ENCODE data around the gene SEC62. TPM values are rescaled to one million over a fixed set of nuclear protein-coding genes. Genes with fewer than 3 reads are reported as not detected.

SEC62 gene
- total RNA-seq, 1 experiment from 2014 or later = 58.5 TPM

DNA sequence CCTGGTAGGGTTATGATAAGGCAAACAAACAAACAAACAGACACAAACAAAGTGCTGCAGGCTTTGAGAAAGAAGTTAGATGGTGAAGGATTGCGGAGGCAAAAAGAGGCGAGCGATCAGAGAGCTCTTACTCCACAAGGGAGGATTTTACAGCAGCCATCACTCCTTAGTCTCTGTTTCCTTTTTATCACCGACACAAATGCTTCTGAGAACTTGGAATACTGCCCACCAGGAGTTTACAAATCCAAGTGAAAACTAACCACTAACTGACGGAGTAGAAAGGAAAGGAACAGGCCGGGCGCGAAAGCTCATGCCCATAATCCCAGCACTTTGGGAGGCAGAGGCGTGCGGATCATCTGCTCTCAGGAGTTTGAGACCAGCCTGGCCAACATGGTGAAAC is 35.6 kb downstream of the SEC62 start:
- no TSS peak for BruUV-seq (replicated peaks)
- H3K27ac Mint-ChIP-seq (ENCODE audit: low read depth, unreplicated experiment) = no peak overlapping the region

DNA sequence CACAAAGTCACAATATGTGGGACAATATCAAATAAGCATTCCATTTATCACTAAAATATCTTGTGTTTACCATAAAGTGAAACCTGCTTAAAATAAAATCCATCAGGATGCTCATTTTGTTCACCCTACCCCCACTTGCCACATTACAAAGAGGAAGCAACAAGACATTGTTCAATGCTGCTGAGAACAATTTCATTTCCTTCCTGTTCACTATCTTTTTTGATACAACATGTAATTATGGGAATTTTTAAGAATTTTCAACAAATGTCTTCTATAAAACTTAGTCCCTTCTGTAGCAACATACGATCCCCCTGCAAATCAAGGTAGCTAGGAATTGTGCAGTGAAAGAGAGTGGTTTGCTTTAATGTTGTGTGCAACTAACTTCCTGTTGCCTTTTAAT is 36.3 kb downstream of the SEC62 start:
- ChIA-PET CTCF (interaction anchor here (0.9 kb wide), 1 partner anchor 11 kb away, joined by 3 read pairs; no protein-coding TSS in a partner anchor), POLR2A (interaction anchor here (0.7 kb wide), 1 partner anchor 22 kb away, joined by 3 read pairs; no protein-coding TSS in a partner anchor)
- Mint-ChIP-seq H3K27me3 (ENCODE audit: insufficient read depth, unreplicated experiment) (no peaks in the 10 kb centered on the region), H3K36me3 (ENCODE audit: insufficient read depth, unreplicated experiment) (no peaks in the 10 kb centered on the region), H3K9me3 (ENCODE audit: unreplicated experiment) (no peaks in the 10 kb centered on the region), H3K27ac (ENCODE audit: low read depth, unreplicated experiment) (no peak overlapping the region), H3K4me1 (ENCODE audit: insufficient read depth, unreplicated experiment) (peaks cover 9% of the 10 kb centered on the region), H3K4me3 (ENCODE audit: unreplicated experiment) (no peak overlapping the region)
- BruUV-seq (replicated peaks) = no TSS peak
- TF ChIP-seq CTCF (IDR thresholded peaks at IDR 0.05; ENCODE audit: unreplicated experiment) = no peak
- intact Hi-C loops (cut with micrococcal nuclease) = no loop called here
- DNase-seq (ENCODE audit: unreplicated experiment) = no peak

More for the DNA sequence above, 35.6 kb downstream of the SEC62 start:
- POLR2A ChIA-PET = no interaction called here
- Mint-ChIP-seq H3K4me1 (ENCODE audit: insufficient read depth, unreplicated experiment) (peaks cover 7% of the 10 kb centered on the region), H3K4me3 (ENCODE audit: unreplicated experiment) (no peak overlapping the region), H3K36me3 (ENCODE audit: insufficient read depth, unreplicated experiment) (no peaks in the 10 kb centered on the region), H3K27me3 (ENCODE audit: insufficient read depth, unreplicated experiment) (no peaks in the 10 kb centered on the region), H3K9me3 (ENCODE audit: unreplicated experiment) (no peaks in the 10 kb centered on the region)
- TF ChIP-seq CTCF (IDR thresholded peaks at IDR 0.05; ENCODE audit: unreplicated experiment) = no peak
- CTCF ChIA-PET = interaction anchor here (0.6 to 0.9 kb wide), 2 partner anchors 12 to 1793 kb away, joined by 3 to 4 read pairs; no protein-coding TSS in a partner anchor
- intact Hi-C loops (cut with micrococcal nuclease) = no loop called here
- DNase-seq (ENCODE audit: unreplicated experiment) = no peak

DNA sequence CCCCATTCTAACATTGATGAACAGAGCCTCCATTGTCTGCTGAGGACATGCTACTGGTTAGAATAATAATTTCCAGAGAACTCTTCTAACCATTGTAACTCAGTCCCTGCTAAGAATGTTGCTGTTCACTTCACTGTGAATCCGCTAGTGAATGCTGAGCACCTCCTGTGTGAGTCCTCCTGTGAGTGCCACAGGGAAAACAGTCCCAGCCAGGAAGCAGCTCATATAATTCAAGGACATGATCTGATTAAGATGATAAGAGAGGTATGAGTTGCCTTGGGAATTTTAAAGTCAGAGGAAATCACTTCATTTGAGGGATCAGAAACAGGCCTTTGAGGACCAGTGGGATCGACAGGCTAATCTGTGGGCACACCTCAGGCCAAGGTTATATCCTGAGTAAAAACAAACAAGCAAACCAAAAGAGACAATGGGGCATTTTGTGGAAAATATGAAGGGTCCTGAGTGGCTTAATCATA is 37.3 kb downstream of the SEC62 start:
- Mint-ChIP-seq H3K9me3 (ENCODE audit: unreplicated experiment) (no peaks in the 10 kb centered on the region), H3K4me3 (ENCODE audit: unreplicated experiment) (no peak overlapping the region), H3K4me1 (ENCODE audit: insufficient read depth, unreplicated experiment) (peaks cover 9% of the 10 kb centered on the region), H3K27me3 (ENCODE audit: insufficient read depth, unreplicated experiment) (no peaks in the 10 kb centered on the region), H3K27ac (ENCODE audit: low read depth, unreplicated experiment) (no peak overlapping the region), H3K36me3 (ENCODE audit: insufficient read depth, unreplicated experiment) (no peaks in the 10 kb centered on the region)
- BruUV-seq (replicated peaks) = no TSS peak
- no peak for TF ChIP-seq CTCF (IDR thresholded peaks at IDR 0.05; ENCODE audit: unreplicated experiment)
- CTCF ChIA-PET = interaction anchor here (0.6 kb wide), 1 partner anchor 849 kb away, joined by 3 read pairs; no protein-coding TSS in a partner anchor
- POLR2A ChIA-PET = no interaction called here
- no peak for DNase-seq (ENCODE audit: unreplicated experiment)
- intact Hi-C loops (cut with micrococcal nuclease) = no loop called here

DNA sequence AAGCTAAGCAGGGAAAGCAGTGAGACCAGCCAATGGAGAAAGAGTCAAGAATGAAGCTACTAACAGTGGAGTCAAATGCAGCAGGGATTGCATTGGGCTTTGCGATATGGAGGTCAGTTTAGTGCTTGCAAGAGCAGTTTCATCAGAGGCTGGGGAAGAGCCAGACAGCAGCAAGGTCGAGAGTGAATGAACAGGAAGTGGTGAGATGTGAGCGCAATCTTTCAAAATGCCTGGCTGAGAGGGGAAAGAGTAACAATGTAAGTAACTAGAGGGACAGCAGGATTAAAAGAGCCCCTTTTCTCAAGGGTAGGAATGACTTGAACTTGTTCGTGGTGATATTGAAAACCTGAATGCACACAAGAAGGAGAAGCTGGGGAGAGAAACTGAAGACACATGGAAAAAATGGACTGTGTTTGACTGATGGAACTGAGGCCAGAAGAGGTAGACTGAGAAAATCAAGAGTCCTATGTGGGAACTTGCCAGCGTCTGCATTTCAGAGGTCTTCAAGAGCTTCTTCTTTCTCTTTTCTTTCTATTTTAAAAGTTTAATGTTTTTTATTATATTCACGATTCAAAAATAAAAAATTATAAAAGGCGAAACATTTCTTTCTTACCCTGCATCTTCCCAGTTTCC is 40.5 kb downstream of the SEC62 start:
- POLR2A ChIA-PET = interaction anchor here (0.6 kb wide), 1 partner anchor 27 kb away, joined by 3 read pairs; no protein-coding TSS in a partner anchor
- intact Hi-C loops (cut with micrococcal nuclease) = no loop called here
- Mint-ChIP-seq H3K27ac (ENCODE audit: low read depth, unreplicated experiment) (no peak overlapping the region), H3K4me1 (ENCODE audit: insufficient read depth, unreplicated experiment) (peaks cover 9% of the 10 kb centered on the region), H3K9me3 (ENCODE audit: unreplicated experiment) (no peaks in the 10 kb centered on the region), H3K4me3 (ENCODE audit: unreplicated experiment) (no peak overlapping the region), H3K27me3 (ENCODE audit: insufficient read depth, unreplicated experiment) (no peaks in the 10 kb centered on the region), H3K36me3 (ENCODE audit: insufficient read depth, unreplicated experiment) (no peaks in the 10 kb centered on the region)
- no TSS peak for BruUV-seq (replicated peaks)
- DNase-seq (ENCODE audit: unreplicated experiment) = peak; percentile 23
- CTCF ChIA-PET = interaction anchor here (0.6 to 1.2 kb wide), 3 partner anchors 14 to 1959 kb away, joined by 3 to 7 read pairs (median 3); no protein-coding TSS in a partner anchor
- no peak for TF ChIP-seq CTCF (IDR thresholded peaks at IDR 0.05; ENCODE audit: unreplicated experiment)

Measured in MCF 10A (cell line).